DMS114 treated with DMSO at 0.1 percent for 48 hours (cell line): ENCODE measurements around the gene JAG1.

Experiments
- DNase-seq: peaks from one replicate; lab custom pipeline; 2025; ENCODE audit not compliant: unreplicated experiment; lab: John Stamatoyannopoulos, UW

Gene JAG1

GRCh38 chr20:10639737-10640556 is 33.9 kb downstream of the JAG1 start:
- DNase-seq, result no peak

- no peak for DNase-seq
Measured at GRCh38 chr20:10639077-10639736, 34.6 kb downstream of the JAG1 start.

DNA sequence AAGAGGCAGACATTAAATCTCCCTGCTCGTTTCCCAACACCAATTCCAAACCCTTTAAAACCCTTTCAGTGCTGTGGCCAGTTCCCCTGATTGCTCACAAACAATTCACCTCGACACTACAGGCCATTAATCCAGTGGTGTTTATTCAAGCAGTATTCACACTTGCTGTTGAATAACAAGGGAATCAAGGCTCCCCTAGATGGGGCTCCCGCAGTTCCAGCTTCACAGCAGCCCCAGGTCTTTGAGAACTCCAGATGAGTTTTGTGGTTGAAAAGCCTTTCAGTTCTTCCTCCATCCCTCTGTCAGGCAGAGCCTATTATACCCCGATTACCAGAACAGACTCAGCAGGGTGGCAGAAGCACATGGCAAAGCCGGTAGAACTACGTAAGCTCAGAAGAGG is 36.2 kb downstream of the JAG1 start:
- no peak for DNase-seq

DNA sequence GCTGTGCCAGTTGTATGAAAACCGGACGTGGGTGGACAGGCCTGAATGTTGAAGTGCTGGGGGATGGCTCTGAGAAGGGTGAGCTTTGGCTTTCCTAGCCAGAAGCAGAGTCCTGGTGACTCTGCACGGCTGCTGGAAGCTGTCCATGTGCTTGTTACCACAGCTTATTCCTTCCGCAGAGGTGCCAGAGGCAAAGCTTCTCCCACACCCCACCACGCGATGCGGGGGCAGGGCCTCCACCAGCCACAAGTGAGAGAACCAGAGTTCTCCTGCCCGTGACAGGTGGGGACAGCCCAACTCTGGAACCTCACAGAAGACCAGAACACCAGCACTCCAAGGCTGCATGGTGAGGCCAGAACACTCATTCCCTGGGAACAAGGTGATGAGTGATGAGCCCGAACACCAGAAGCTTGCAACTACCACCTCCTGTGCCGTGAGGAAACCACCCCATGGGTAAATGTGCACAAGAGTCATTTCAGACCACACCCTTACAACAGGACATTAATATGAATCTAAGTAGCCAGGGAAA is 36.7 kb downstream of the JAG1 start:
- DNase-seq, result no peak

- DNase-seq, result no peak
Measured at GRCh38 chr20:10636326-10636818, 37.4 kb downstream of the JAG1 start.

DNA sequence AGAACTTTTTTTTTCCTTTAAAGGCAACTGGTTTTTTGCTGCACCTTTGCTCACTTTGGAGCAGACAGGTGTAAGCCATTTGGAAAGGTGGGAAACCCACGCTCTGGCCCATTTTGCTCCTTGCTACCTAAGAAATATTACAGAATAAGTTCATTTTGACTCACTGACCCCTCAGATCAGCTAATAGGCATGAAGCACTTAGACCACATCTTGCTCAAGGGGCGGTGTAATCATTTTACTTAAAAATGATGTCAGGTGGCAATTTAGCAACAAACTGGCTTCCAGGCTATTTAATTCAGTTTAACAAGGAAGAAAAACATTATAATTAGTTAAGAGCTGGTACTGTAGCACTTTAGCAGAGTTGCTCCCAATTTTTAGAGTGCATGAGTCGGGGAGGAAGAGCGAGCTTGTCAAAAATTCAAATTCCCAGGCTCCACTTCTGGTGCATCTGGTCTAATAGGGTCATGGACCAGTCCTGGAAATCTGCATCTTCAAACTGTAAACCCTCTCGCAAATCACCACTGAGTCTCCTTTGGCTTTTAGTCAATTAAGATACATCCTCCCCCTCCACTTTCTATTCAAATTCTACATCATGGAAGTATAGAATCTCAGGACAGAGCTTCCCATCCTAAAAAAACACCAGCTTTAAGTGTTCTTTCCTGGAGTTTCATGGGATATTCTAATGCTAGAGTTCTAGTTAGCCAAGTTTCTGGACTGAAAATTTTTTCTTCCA is 38.2 kb downstream of the JAG1 start:
- no peak for DNase-seq

DNA sequence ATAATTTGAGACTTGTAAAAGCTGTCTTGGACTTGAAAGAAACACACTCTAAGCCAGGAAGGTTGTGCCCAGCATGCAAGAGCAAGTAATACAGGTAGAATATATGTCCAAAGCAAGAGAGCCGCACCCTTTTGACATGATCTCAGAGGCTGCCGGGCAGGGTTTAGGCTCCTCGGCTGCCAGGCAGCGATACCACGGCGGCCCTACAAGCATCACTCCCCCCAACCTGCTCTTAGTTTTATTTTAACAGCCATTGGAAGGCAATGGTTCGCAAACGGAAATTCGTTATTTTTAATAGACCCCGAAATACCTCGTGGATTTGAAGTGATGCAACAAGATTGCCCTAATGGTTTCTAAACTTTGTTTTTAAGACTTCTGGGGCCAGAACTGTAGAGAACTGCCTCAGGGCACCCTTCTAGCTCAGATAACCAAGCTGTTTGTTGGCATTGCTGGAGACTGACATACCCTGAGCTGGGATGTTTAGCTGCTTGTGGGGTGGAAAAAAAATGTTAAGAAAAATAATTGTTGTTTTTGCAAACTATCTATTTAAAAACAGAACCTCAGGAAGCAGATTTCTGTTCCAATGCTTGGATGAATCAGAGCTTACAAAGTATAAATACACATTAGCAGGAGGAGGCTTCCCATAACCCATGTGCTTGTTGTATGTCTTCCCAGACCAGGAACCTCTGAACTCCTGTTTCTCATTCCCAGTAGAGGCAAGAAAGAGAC is 39.0 kb downstream of the JAG1 start:
- no peak for DNase-seq

GRCh38 chr20:10634211-10634610 is 39.6 kb downstream of the JAG1 start:
- no peak for DNase-seq

GRCh38 chr20:10633718-10634117 is 40.1 kb downstream of the JAG1 start:
- DNase-seq, result no peak

DNA sequence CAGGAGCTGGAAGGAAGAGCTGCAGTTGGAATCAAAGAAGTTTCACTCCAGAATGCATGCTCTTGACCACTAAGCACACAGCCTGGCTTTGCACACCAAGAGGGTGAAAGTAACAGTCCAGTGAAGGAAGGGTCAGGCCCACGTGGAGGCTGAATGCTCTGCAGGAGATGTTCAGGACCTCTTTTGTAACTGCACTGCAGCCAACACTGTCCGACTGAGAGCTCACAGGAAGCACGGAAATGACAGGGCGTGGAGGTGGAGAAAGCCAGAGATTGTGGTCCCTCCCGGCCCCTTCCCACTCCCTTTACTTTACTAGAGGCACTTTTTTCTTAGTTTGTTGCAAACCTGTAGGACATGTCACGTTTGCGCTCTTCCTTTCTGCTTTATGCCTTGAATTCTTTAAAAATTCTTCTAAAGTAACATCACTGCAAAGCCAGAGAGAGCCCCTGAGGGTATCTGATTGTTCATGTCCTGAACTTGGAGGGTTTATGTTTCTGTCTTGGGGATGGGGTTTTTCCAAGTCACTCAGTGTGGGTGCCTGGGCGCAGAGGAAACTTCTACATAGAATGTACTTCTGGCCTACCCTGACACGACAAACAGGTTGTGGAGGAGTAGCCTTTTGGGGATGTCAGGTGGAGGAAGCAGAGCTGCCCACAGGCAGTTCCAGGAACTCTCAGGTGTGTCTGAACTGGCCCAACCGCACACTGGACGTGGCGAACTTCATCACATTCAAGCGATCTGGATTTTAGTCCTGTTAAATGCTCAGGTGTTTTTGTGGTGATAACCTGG is 40.9 kb downstream of the JAG1 start:
- DNase-seq, result no peak

GRCh38 chr20:10631126-10631525 is 42.7 kb downstream of the JAG1 start:
- DNase-seq, result no peak

- no peak for DNase-seq
Measured at GRCh38 chr20:10629946-10630650, 43.7 kb downstream of the JAG1 start.

- no peak for DNase-seq
Measured at GRCh38 chr20:10626896-10627295, 46.9 kb downstream of the JAG1 start.

DNA sequence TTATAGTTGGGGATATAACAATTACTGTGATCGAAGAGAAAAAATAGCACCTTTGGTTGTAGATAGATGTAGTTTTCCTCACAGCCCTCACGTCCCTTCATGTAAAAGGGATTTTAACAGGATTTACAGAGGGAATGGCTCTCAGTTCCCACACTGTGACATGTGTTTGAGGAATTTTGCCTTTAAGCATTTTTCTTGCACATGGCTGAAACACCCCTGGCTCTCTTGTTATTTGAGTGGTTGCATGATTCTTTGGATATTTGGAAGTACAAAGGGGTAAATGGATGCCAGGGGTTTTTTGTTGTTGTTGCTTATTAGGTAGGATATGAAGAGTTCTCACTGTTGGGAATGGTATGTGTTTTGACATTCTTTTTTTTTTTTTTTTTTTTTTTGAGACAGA is 48.2 kb downstream of the JAG1 start:
- no peak for DNase-seq

- no peak for DNase-seq
Measured at GRCh38 chr20:10622657-10623418, 51.0 kb downstream of the JAG1 start.

DNA sequence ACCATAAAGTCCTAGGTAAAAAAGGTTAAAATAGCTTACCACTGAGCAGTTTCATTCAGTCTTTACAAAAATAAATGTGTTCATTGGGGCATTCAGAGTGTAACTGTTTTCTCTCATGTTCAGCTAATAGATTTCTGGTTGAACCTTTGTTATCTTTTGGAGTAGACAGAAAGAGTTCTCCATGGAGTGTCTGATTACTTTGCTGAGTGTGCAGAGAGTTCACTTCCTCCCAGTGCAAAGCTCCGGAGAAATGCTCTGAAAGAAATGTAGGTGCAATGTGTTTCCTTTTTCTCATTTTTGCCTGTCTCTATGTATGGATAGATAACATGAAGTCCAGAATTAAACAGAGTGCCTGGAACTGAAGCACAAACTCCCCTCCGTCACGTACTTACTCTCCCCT is 52.6 kb downstream of the JAG1 start:
- no peak for DNase-seq

DNA sequence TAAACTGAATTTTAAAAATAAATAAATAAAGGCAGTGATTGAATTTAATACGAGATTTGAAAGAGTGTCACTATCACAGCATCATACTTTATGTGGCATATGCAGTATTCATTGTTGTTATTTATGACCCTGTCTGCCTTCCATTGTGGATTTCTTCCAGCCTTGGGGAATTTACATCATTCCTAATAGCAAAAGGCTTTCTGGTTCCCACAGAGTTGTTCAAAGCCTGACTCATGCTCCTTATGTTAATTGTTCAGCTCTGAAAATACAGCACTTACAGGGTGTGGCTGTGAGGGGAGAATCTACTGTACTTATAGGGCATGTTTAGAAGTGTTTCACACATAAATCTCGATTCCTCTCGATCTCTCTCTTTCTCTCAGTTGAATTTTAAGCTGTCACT is 54.4 kb downstream of the JAG1 start:
- no peak for DNase-seq

DNA sequence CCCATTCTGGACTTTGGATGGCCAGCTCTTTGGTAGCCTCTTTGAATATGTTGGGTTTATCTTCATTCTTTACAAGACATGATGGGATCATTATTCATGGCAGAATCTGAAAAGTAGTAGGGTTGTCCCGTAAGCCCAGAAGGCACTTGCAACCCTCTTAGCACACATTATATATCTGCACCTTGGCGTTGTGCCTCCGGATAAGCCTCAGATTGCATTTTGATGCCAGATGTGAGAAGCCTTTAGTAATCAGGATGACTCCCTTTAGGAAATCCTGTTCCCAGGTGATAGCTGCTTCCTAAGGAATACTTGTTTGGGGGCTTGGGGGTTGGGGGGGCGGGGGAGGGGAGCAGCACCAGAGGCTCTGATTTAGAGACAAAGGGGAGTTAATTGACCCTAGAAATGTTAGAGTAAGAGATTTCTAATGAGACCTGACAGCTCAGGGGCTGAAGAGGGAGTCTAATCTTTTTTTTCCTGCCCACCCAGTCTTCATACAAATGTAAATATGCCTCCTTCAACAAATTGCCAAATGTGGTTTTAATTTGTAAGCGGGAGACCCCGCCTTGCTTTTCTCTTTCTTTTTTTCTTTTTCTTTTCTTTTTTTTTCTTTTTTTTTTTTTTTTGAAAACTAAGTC is 55.1 kb downstream of the JAG1 start:
- DNase-seq, result no peak
